Panc1 (cell line): Measurements from ENCODE around the gene INPP5D.

Source experiments
- CTCF ChIP-seq: fragments of 450-650 bp; IDR thresholded peaks from 2 replicates; pipeline ENCODE4 v1.5.1; 2017; ENCODE audit warnings: mild to moderate bottlenecking
- POLR2AphosphoS5 ChIP-seq: IDR thresholded peaks from 2 replicates; pipeline ENCODE4 v1.6.1; 2012; ENCODE audit warnings: mild to moderate bottlenecking, low read depth, low read length, moderate library complexity
- SIN3A ChIP-seq: IDR thresholded peaks from 2 replicates; pipeline ENCODE4 v1.6.1; 2012; ENCODE audit warnings: low read depth, mild to moderate bottlenecking, low read length, moderate library complexity, borderline replicate concordance; ENCODE audit not compliant: insufficient read depth

GRCh38 chr2:233022561-233022960 lies 37.6 kb upstream of the INPP5D start:
- no peak for TF ChIP-seq CTCF
- no peak for TF ChIP-seq SIN3A
- no peak for TF ChIP-seq POLR2AphosphoS5
